Esophagus mucosa (tissue), 1 donor: ENCODE data around the gene RAB40B. TPM values are rescaled to one million over a fixed set of nuclear protein-coding genes. Genes with fewer than 3 reads are reported as not detected.

Experiments used
- ATAC-seq: fragments of 200-7000 bp; cut with Tn5 transposase; one replicate; pipeline ENCODE4 v1.9.1; 2020
- total RNA-seq: library from RNA; stranded (reverse); gene quantifications from one replicate; pipeline ENCODE4 v1.2.4, GENCODE V29; 2023
- donor health status: DM: yes; HTN: yes; CAD: no.

Gene RAB40B
- total RNA-seq, 1 donor from 2014 or later, result 6.6 TPM

DNA sequence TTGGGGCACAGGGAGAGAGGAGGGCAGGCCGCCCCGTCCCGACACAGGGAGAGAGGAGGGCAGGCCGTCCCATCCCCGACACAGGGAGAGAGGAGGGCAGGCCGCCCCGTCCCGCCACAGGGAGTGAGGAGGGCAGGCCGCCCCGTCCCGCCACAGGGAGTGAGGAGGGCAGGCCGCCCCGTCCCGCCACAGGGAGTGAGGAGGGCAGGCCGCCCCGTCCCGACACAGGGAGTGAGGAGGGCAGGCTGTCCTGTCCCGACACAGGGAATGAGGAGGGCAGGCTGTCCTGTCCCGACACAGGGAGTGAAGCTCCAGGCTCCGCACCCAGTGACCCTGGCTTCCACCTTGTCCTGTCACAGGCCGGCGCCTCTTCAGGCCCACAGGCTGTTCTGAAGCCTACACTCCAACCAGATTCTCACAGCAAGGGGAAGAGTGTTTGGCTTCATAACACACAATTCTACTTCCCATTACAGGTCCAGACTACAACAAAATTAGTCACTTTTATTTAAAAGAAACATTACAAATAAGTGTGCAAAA lies 84.3 kb downstream of the RAB40B start:
- no peak for ATAC-seq

DNA sequence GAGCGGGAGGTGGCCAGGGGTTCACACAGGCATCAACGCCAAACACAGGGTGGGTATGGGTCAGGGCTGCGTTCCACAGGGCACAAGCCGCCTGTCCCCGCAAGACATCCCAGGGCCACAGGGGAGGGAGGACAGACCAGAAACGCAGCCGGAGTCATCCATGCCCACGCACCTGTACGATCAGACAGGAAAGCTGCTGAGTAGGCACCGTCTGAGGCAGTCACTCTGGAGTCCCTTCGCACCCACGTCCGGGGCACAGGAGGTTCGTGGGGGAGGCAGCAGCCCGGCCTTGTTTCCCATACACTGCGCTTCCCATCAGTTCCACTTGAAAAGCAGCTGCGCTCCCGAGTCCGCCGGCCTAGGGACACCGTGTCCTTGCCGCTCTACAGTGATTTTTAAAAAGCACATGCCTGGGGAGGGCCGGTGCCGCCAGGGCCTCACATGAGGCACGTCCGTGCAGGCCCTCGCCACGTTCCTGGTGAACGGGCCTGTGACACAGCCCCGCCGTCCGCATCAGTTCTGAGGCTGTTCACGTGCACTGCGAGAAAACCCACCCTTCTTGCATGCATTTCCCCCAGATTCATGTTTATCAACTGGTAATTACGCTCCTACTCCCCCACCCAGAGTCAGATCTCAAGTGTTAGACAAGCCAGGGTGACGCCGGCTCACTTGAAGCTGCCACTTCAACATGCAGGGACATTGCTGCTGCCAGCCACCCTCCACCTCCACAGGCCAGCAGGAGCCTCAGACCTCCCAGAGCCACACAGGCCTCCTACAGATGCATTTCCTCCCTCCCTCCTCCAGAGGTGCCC lies 85.0 kb downstream of the RAB40B start:
- ATAC-seq, result peak; percentile 69

DNA sequence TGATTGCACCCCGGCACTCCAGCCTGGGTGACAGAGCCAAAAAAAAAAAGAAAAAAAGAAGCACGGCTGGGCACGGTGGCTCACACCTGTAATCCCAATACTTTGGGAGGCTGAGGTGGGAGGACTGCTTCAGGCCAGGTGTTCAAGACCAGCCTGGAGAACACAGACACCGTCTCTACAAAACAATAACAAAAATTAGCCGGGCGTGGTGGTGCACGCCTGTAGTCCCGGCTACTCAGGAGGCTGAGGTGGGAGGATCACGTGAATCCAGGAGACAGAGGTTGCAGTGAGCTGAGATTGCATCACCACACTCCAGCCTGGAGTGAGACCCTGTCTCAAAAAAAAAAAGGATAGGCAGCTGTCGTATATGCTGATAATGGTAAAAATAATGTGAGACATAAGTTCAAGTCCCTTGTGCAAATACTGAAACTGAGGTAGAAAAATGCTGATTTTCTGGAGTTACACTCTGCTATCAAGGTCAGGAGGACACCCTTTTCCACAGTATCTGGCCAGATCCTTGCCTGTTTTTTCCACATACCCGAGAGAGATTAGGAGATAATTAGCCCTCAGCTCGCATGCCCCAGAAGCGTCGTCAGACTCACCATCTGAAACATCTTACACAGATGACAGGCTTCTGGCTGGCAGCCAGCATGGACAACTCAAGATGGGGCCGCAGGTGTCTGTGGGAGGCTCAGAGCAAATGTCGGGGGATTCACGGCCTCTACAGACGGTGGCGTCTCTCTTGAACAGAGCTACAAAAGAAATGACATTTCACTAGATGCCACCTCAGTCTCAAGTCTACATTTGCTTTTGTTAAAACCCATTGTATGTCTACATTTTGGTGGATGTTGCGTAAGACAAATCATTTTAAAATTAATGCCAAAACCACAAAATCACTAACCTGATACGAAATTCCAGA lies 87.1 kb downstream of the RAB40B start:
- no peak for ATAC-seq

DNA sequence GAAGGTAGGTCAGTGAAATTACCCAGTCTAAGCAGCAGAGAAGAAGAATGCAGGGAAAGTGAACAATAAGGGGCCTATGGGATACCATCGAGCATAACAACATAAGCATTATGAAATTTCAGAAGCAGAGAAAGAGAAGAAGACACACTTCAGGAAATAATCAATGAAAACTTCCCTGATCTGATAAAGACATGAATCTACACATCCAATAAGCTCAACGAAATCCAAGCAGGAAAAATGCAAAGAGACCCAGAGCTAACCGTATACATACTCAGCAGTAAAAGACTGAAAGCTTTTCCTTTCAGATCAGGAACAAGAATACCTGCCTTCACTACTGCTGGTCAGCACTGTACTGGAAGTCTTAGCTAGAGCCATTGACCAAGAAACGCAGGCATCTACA lies 88.8 kb downstream of the RAB40B start:
- no peak for ATAC-seq

- no peak for ATAC-seq
These were observed 89.7 kb downstream of the RAB40B start for GRCh38 chr17:82608816-82609215.

- peak; percentile 70 for ATAC-seq
These were observed 92.4 kb downstream of the RAB40B start for GRCh38 chr17:82605939-82606600.

Other genes with a start within 250 kb of the RAB40B start
- gene CYBC1, start 247.9 kb downstream of the RAB40B start, total RNA-seq, result 43.5 TPM
- gene NARF, start 240.0 kb downstream of the RAB40B start, total RNA-seq, result 38.3 TPM
- gene FOXK2, start 179.0 kb downstream of the RAB40B start, total RNA-seq, result 34.2 TPM
- gene WDR45B, start 50.3 kb downstream of the RAB40B start, total RNA-seq, result 63.8 TPM
- 18.2 TPM for gene FN3KRP, start 18.0 kb upstream of the RAB40B start, total RNA-seq
- 3.2 TPM for gene FN3K, start 36.9 kb upstream of the RAB40B start, total RNA-seq
- 55.5 TPM for gene TBCD, start 53.4 kb upstream of the RAB40B start, total RNA-seq
- 133 TPM for gene ZNF750, start 141.3 kb upstream of the RAB40B start, total RNA-seq